GM12865 (cell line): Measurements from ENCODE around the gene NSG2.

Experiments used
- DNase-seq: peaks from one replicate; pipeline ENCODE4 v3.0.0; 2010; ENCODE audit warnings: low read depth
- H3K4me3 ChIP-seq: 2 replicates; pipeline ENCODE4 v1.5.1; 2011; ENCODE audit warnings: mild to moderate bottlenecking, low read depth, low read length, control low read depth
- CTCF ChIP-seq: IDR thresholded peaks from 2 replicates; pipeline ENCODE4 v1.5.1; 2011; ENCODE audit warnings: low read length, control low read depth, low read depth, inconsistent platforms; ENCODE audit not compliant: insufficient read depth; ENCODE audit errors: missing control alignments

Gene NSG2

DNA sequence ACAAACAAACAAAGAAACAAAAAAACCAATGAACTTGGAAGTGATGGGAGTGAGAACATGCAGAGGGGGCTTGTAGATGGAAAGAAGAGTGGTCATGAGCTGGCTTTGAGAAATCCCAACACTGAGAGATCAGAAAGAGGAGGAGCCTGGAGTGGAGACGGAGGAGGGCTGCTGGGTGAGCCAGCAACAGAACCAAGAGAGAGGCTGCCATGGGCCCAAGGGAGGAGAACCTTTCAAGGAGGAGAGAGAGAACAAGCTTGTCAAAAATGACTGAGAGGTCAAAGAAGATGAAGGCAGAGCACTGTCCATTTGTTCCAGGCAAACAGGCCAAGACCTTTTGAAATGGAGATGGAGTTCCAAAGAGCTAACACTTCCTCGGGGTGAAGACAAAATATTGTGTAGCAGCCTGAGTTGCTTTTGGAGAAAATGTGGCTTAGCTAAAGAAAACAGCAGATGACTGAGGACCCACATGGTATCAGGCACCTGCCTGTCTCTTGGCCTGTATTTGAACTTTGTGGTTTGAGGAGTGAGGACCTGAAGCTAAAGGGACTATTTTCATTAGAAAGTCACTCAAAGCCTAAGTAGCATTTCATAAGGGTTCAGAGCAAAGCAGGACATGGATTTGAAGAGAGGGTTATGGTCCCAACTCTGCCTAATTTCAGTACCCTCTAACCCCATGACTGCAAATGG, 13.1 kb downstream of the NSG2 start:
- H3K4me3 ChIP-seq, result no peak overlapping the region
- DNase-seq, result no peak
- TF ChIP-seq CTCF, result no peak

DNA sequence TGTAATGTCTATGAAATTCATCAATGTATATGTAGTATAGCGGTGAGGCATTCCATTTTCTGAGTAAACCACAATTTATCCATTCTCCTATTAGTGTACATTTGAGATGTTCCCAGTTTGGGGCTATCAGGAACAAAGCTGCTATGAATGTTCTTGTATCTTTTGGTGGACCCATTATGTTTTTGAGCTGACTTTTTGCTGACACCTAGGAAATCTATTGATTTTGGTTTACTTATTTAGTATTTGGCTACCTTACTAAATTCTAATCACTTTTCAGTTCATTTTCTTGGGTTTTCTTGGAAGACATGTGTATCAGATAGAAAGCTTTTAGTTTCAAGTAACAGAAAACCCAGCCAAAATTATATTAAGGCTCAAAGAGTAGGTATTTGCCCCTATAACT, 13.7 kb downstream of the NSG2 start:
- DNase-seq, result no peak
- TF ChIP-seq CTCF, result no peak
- H3K4me3 ChIP-seq, result no peak overlapping the region

GRCh38 chr5:174063082-174063756, 17.7 kb downstream of the NSG2 start:
- H3K4me3 ChIP-seq, result no peak overlapping the region
- TF ChIP-seq CTCF, result no peak
- no peak for DNase-seq

GRCh38 chr5:174064171-174064570, 18.7 kb downstream of the NSG2 start:
- no peak for DNase-seq
- TF ChIP-seq CTCF, result no peak

DNA sequence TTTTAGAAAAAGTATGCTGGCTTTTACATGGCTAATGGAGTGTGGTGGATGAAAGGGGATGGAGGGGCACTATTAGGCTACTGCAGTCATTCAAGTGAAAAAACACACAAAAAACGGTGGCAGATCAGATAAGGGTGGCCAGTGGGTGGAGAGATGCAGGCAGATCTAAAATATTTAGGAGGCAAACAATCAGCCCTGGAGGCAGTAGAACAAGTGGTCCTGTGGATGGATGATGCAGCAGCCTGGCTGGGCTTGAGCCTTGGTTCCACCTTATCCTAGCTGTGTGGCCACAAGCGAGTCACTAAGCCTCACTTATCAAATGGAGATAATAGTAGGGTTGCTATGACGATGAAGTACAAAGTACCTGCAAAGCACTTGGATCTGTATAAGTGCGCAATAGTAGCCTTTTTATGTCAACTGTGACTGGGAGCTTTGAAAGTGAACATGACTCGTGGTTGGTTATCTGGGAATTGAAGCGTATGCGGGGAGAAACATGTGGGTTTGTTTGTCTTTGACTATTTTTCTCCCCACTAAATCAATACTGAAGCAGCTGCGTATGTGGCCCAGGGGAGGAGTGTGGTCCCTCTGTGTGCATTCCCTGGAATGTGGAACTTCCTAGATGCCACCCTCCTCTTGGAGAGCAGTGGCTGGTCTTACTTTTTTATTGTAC, 20.2 kb downstream of the NSG2 start:
- H3K4me3 ChIP-seq, result no peak overlapping the region
- no peak for DNase-seq
- TF ChIP-seq CTCF, result no peak

More at GRCh38 chr5:174064171-174064570, 18.7 kb downstream of the NSG2 start:
- H3K4me3 ChIP-seq, result no peak overlapping the region

DNA sequence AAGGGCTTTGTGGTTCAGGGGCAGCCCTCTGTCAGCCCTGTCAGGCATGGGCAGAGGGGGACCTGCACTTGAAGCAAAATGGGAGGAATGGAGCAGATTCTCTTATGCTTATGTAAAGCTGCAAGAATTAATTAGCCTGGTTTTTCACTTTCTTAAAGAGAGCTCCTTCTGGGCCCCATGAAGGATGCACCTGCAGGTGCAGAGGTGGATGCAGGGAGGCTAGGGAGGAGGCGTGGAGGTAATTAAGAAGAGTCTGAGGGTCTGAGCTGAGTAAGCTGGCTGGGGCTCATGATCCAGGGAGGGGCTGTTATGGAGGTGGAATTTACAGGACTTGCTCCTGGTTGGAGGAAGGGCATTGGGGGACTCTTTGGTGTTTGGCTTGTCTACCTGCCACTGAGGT, 22.0 kb downstream of the NSG2 start:
- no peak overlapping the region for H3K4me3 ChIP-seq
- no peak for DNase-seq
- no peak for TF ChIP-seq CTCF
